Glutamatergic neuron (in vitro differentiated cells): ENCODE data around the gene CDCA5. TPM values are rescaled to one million over a fixed set of nuclear protein-coding genes. Genes with fewer than 3 reads are reported as not detected.

Source experiments
- DNase-seq: peaks from one replicate; pipeline ENCODE4 v3.0.0; 2022
- H3K27ac Mint-ChIP-seq: one replicate; pipeline ENCODE4 v1.8.0; 2020; ENCODE audit warnings: mild to moderate bottlenecking, mixed read lengths, inconsistent platforms; ENCODE audit not compliant: unreplicated experiment
- H3K27me3 Mint-ChIP-seq: one replicate; pipeline ENCODE4 v1.8.0; 2020; ENCODE audit warnings: mild to moderate bottlenecking, moderate library complexity, mixed read lengths, inconsistent platforms; ENCODE audit not compliant: unreplicated experiment
- H3K36me3 Mint-ChIP-seq: one replicate; pipeline ENCODE4 v1.8.0; 2020; ENCODE audit warnings: mild to moderate bottlenecking, mixed read lengths, inconsistent platforms; ENCODE audit not compliant: unreplicated experiment
- H3K4me1 Mint-ChIP-seq: one replicate; pipeline ENCODE4 v1.8.0; 2020; ENCODE audit warnings: mild to moderate bottlenecking, low read depth, mixed read lengths, inconsistent platforms; ENCODE audit not compliant: unreplicated experiment
- H3K4me3 Mint-ChIP-seq: one replicate; pipeline ENCODE4 v1.8.0; 2020; ENCODE audit warnings: mild to moderate bottlenecking, mixed read lengths, inconsistent platforms; ENCODE audit not compliant: unreplicated experiment
- H3K9me3 Mint-ChIP-seq: one replicate; pipeline ENCODE4 v1.8.0; 2020; ENCODE audit warnings: mild to moderate bottlenecking, moderate library complexity, mixed read lengths, inconsistent platforms; ENCODE audit not compliant: unreplicated experiment
- CTCF ChIP-seq: fragments of 200-600 bp; sonication (generic); IDR thresholded peaks from one replicate; pipeline ENCODE4 v1.5.0; 2021; ENCODE audit not compliant: partially characterized antibody, unreplicated experiment
- total RNA-seq: library from RNA; stranded (reverse); fragmentation: NEBNext Ultra II Directional; extraction: Animal tissue kit (Norgen Biotek cat#: 25700); gene quantifications from one replicate; pipeline ENCODE4 v1.2.1, GENCODE V29; 2021; ENCODE audit not compliant: unreplicated experiment

CDCA5 gene
- total RNA-seq, 1 donor from 2014 or later = 7.7 TPM

- no peaks in the 10 kb centered on the region for H3K36me3 Mint-ChIP-seq
- H3K27me3 Mint-ChIP-seq = no peaks in the 10 kb centered on the region
- TF ChIP-seq CTCF = no peak
- no peak overlapping the region for H3K27ac Mint-ChIP-seq
- H3K4me1 Mint-ChIP-seq = peaks cover 6% of the 10 kb centered on the region
- peaks cover 1% of the 10 kb centered on the region for H3K9me3 Mint-ChIP-seq
- no peak overlapping the region for H3K4me3 Mint-ChIP-seq
- DNase-seq = no peak
These were observed 11.8 kb downstream of the CDCA5 start for GRCh38 chr11:65071907-65072630.

GRCh38 chr11:65069217-65069616 lies 14.6 kb downstream of the CDCA5 start:
- H3K9me3 Mint-ChIP-seq = peaks cover 1% of the 10 kb centered on the region
- TF ChIP-seq CTCF = no peak
- H3K4me1 Mint-ChIP-seq = peaks cover 7% of the 10 kb centered on the region
- H3K27ac Mint-ChIP-seq = no peak overlapping the region
- H3K27me3 Mint-ChIP-seq = no peaks in the 10 kb centered on the region
- no peaks in the 10 kb centered on the region for H3K36me3 Mint-ChIP-seq
- DNase-seq = no peak
- H3K4me3 Mint-ChIP-seq = no peak overlapping the region

GRCh38 chr11:65067446-65067845 lies 16.4 kb downstream of the CDCA5 start:
- TF ChIP-seq CTCF = no peak
- H3K36me3 Mint-ChIP-seq = no peaks in the 10 kb centered on the region
- H3K27me3 Mint-ChIP-seq = no peaks in the 10 kb centered on the region
- H3K4me1 Mint-ChIP-seq = peaks cover 7% of the 10 kb centered on the region
- no peak overlapping the region for H3K27ac Mint-ChIP-seq
- no peak for DNase-seq
- H3K9me3 Mint-ChIP-seq = peaks cover 1% of the 10 kb centered on the region
- H3K4me3 Mint-ChIP-seq = no peak overlapping the region

- no peak for TF ChIP-seq CTCF
- H3K4me1 Mint-ChIP-seq = peaks cover 7% of the 10 kb centered on the region
- H3K27me3 Mint-ChIP-seq = no peaks in the 10 kb centered on the region
- H3K27ac Mint-ChIP-seq = peak overlapping the region; percentile 48
- H3K36me3 Mint-ChIP-seq = no peaks in the 10 kb centered on the region
- no peak overlapping the region for H3K4me3 Mint-ChIP-seq
- H3K9me3 Mint-ChIP-seq = peaks cover 1% of the 10 kb centered on the region
- DNase-seq = peak; percentile 41
These were observed 17.0 kb downstream of the CDCA5 start for GRCh38 chr11:65066805-65067291.

GRCh38 chr11:65066315-65066714 lies 17.5 kb downstream of the CDCA5 start:
- no peaks in the 10 kb centered on the region for H3K36me3 Mint-ChIP-seq
- H3K4me1 Mint-ChIP-seq = peaks cover 7% of the 10 kb centered on the region
- DNase-seq = no peak
- H3K27ac Mint-ChIP-seq = peak overlapping the region; percentile 48
- H3K9me3 Mint-ChIP-seq = peaks cover 1% of the 10 kb centered on the region
- H3K27me3 Mint-ChIP-seq = no peaks in the 10 kb centered on the region
- H3K4me3 Mint-ChIP-seq = no peak overlapping the region
- no peak for TF ChIP-seq CTCF
